Upper lobe of right lung (tissue), 1 donor: Measurements from ENCODE around the gene LLGL1. TPM values are rescaled to one million over a fixed set of nuclear protein-coding genes. Genes with fewer than 3 reads are reported as not detected.

Source experiments
- ATAC-seq: fragments of 200-7000 bp; cut with Tn5 transposase; one replicate; pipeline ENCODE4 v1.9.1; 2020; ENCODE audit warnings: mild to moderate bottlenecking, moderate library complexity
- DNase-seq: peaks from one replicate; pipeline ENCODE4 v3.0.0-alpha.2; 2020
- H3K27ac ChIP-seq: fragments of 200-600 bp; one replicate; pipeline ENCODE4 v1.8.0; 2022
- H3K27me3 ChIP-seq: fragments of 200-600 bp; one replicate; pipeline ENCODE4 v1.8.0; 2022; ENCODE audit warnings: mild to moderate bottlenecking
- H3K36me3 ChIP-seq: fragments of 200-600 bp; one replicate; pipeline ENCODE4 v1.8.0; 2022
- H3K4me1 ChIP-seq: fragments of 200-600 bp; one replicate; pipeline ENCODE4 v1.8.0; 2022
- H3K4me3 ChIP-seq: fragments of 200-600 bp; one replicate; pipeline ENCODE4 v1.8.0; 2022; ENCODE audit warnings: mild to moderate bottlenecking
- H3K9me3 ChIP-seq: fragments of 200-600 bp; one replicate; pipeline ENCODE4 v1.8.0; 2022
- intact Hi-C: fragments of 100-400 bp; cut with DNase I; formaldehyde crosslinking; loops from one replicate; pipeline ENCODE4 v1.11.0; 2022
- total RNA-seq: library from RNA; stranded (reverse); fragmentation: NEBNext Ultra II Directional; extraction: Animal tissue kit (Norgen Biotek cat#: 25700); gene quantifications from one replicate; pipeline ENCODE4 v1.2.1, GENCODE V29; 2021
- TF ChIP-seq, protein P1 (sequence below): fragments of 200-600 bp; IDR thresholded peaks from one replicate; pipeline ENCODE4 v1.8.0; 2022; ENCODE audit warnings: antibody characterized with exemption
- donor health status: DM: no; HTN: yes; CAD: no; lungs with severe emphysema.

LLGL1 gene
- total RNA-seq, 1 donor from 2014 or later: 11.7 TPM

DNA sequence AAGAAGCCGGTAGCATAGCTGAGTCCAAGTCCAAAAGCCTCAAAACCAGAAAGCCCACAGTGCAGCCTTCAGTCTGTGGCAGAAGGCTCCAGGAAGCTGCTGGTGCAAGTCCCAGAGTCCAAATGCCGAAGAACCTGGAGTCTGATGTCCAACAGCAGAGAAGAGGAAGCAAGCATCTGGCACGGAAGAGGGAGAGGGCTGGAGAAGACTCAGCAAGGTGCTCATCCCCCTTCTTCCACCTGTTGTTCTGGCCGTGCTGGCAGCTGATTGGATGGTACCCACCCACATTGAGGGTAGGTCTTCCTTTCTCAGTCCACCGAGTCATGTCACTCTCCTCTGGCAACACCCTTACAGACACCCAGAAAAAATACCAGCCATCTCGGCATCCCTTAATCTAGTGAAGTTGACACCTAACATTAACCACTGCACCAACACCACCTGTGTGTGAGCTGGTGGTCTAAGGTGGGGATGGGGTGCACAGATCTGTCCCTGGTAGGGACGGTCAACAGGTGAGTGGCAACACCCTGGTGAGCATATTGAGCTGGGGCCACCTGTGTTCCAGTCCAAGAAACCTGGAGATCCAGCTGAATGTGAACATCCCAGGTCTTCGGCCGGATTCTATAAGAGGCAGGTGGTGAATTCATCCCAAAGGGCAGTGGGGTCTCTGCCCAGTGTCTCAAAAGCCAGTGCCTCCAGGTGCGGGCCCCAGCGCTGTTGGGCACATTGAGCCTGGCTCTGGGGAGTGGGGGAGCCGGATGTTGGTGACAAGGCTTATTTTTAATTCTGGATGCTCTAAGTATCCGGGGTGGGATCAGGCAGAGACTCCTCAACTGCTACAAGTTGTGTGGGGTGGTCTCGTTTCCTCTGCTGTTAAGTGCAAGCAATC is 44.9 kb downstream of the LLGL1 start:
- intact Hi-C loops: no loop called here
- ATAC-seq (no peak), DNase-seq (no peak)
- Histone ChIP-seq H3K27ac (no peak overlapping the region), H3K4me1 (no peaks in the 10 kb centered on the region), H3K4me3 (no peak overlapping the region), H3K36me3 (peaks cover 21% of the 10 kb centered on the region), H3K27me3 (no peaks in the 10 kb centered on the region), H3K9me3 (no peaks in the 10 kb centered on the region)
- TF ChIP-seq, protein P1, sequence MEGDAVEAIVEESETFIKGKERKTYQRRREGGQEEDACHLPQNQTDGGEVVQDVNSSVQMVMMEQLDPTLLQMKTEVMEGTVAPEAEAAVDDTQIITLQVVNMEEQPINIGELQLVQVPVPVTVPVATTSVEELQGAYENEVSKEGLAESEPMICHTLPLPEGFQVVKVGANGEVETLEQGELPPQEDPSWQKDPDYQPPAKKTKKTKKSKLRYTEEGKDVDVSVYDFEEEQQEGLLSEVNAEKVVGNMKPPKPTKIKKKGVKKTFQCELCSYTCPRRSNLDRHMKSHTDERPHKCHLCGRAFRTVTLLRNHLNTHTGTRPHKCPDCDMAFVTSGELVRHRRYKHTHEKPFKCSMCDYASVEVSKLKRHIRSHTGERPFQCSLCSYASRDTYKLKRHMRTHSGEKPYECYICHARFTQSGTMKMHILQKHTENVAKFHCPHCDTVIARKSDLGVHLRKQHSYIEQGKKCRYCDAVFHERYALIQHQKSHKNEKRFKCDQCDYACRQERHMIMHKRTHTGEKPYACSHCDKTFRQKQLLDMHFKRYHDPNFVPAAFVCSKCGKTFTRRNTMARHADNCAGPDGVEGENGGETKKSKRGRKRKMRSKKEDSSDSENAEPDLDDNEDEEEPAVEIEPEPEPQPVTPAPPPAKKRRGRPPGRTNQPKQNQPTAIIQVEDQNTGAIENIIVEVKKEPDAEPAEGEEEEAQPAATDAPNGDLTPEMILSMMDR: no peak

DNA sequence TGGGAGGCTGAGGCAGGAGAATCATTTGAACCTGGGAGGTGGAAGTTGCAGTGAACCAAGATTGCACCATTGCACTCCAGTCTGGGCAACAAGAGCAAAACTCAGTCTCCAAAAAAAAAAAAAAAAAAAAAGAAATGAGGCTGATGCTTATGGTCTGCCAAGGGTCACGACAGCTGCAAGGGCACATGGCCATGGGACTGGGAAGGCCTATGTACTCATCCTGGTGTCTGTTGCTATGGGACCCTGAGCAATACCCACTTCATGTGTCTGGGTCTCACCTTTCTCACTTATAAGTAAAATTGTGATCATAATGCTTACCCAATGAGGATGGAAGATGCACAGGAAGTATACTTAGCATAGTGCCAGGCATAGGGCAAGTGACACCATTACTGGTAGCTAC is 51.6 kb downstream of the LLGL1 start:
- H3K36me3 ChIP-seq: peaks cover 77% of the 10 kb centered on the region
- intact Hi-C loops: no loop called here

DNA sequence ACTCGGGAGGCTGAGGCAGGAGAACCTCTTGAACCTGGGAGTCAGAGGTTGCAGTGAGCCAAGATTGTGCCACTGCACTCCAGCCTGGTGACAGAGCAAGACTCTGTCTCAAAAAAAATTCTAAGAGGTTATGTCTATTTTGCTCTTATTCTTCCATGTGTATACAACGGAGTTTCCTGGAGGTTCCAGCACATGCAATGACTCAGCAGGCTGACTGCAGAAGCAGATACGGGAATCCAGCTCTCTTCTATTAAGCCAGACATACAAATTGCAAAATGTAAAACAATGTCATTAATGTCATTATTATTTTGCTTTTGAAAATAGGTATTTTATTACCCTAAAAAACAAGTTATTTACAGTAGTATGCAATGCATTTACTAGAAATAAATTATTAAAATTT is 53.4 kb downstream of the LLGL1 start:
- Histone ChIP-seq H3K4me1 (no peaks in the 10 kb centered on the region), H3K36me3 (peaks cover 90% of the 10 kb centered on the region), H3K4me3 (no peak overlapping the region), H3K27ac (no peak overlapping the region), H3K9me3 (no peaks in the 10 kb centered on the region), H3K27me3 (no peaks in the 10 kb centered on the region)
- TF ChIP-seq, protein P1: no peak
- DNase-seq (no peak), ATAC-seq (no peak)
- intact Hi-C loops: no loop called here

More for the DNA sequence above, 51.6 kb downstream of the LLGL1 start:
- ATAC-seq: no peak
- TF ChIP-seq, protein P1: no peak
- Histone ChIP-seq H3K4me3 (no peak overlapping the region), H3K9me3 (no peaks in the 10 kb centered on the region), H3K4me1 (no peaks in the 10 kb centered on the region), H3K27ac (no peak overlapping the region), H3K27me3 (no peaks in the 10 kb centered on the region)
- no peak for DNase-seq

DNA sequence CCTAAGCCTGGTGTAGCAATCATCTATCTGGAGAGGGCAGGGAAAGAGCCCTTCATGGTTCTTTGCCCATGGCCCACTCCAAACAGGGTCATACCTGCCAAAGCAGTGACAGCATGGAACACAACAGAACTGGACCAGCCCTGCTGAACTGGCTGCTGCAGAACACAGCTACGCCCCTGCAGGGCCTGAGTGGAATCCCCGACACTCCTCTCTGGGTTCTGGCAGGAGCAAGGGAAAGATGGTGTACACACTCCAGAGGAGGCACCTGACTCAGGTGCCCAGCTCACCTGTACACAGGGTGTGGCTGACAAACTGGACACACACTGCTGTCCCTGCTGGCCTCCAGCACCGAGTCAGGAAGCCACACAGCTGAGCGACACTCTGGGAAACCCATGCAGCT is 54.8 kb downstream of the LLGL1 start:
- Histone ChIP-seq H3K36me3 (peaks cover 95% of the 10 kb centered on the region), H3K4me3 (no peak overlapping the region), H3K4me1 (no peaks in the 10 kb centered on the region), H3K27ac (no peak overlapping the region), H3K27me3 (no peaks in the 10 kb centered on the region), H3K9me3 (no peaks in the 10 kb centered on the region)
- TF ChIP-seq, protein P1: no peak
- DNase-seq: peak; percentile 74
- ATAC-seq: peak; percentile 94
- intact Hi-C loops: no loop called here

DNA sequence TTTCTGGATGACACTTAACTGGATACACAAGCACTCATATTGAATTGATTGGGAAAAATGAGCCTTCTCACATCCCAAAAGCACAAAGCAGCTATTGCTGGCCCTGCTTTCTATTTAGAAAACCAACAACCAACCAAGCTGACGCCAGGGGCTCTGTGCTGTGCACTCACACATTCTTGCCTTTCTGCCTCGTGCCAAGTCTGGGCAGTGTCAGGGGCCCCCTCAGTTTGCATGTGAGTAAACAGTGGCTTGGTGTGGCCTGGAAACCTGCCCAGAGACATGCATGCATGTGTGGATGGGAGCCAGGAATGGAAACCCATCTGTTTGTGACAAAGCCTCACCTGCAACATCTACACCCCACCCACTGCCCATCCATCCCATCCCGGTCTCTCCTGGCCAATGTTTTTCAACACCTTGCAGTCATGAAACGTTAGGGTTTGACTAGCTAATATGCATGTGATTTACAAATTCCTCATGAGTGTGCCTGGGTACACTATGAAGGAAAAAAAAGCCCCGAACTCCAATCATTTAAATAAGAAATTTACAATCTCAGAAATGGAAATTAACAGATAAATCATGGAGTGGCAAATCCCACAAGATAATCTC is 55.4 kb downstream of the LLGL1 start:
- Histone ChIP-seq H3K36me3 (peaks cover 100% of the 10 kb centered on the region), H3K4me3 (no peak overlapping the region), H3K27me3 (no peaks in the 10 kb centered on the region), H3K27ac (no peak overlapping the region), H3K4me1 (no peaks in the 10 kb centered on the region), H3K9me3 (no peaks in the 10 kb centered on the region)
- DNase-seq (no peak), ATAC-seq (no peak)
- TF ChIP-seq, protein P1: no peak
- intact Hi-C loops: no loop called here
